Transverse colon (tissue), 3 donors: ENCODE results near the gene SPARCL1.

Experiments
- POLR2A ChIP-seq: fragments of 450-650 bp; IDR thresholded peaks from one replicate; pipeline ENCODE4 v1.6.1; 2016; ENCODE audit warnings: antibody characterized with exemption, mild to moderate bottlenecking, moderate library complexity
- TF ChIP-seq, protein P1 (sequence below), 5 experiments: fragments of 200-600 bp in 3 of 5; fragments of 450-650 bp in 2 of 5; sonication (generic) in 3 of 5; IDR thresholded peaks; 1 replicate in 2 of 5; 2 replicates in 3 of 5; pipeline ENCODE4 v1.5.1; 2016 to 2017; ENCODE audit warnings: antibody characterized with exemption in 5 of 5, inconsistent platforms in 3 of 5, mild to moderate bottlenecking in 2 of 5, moderate library complexity in 1 of 5

DNA sequence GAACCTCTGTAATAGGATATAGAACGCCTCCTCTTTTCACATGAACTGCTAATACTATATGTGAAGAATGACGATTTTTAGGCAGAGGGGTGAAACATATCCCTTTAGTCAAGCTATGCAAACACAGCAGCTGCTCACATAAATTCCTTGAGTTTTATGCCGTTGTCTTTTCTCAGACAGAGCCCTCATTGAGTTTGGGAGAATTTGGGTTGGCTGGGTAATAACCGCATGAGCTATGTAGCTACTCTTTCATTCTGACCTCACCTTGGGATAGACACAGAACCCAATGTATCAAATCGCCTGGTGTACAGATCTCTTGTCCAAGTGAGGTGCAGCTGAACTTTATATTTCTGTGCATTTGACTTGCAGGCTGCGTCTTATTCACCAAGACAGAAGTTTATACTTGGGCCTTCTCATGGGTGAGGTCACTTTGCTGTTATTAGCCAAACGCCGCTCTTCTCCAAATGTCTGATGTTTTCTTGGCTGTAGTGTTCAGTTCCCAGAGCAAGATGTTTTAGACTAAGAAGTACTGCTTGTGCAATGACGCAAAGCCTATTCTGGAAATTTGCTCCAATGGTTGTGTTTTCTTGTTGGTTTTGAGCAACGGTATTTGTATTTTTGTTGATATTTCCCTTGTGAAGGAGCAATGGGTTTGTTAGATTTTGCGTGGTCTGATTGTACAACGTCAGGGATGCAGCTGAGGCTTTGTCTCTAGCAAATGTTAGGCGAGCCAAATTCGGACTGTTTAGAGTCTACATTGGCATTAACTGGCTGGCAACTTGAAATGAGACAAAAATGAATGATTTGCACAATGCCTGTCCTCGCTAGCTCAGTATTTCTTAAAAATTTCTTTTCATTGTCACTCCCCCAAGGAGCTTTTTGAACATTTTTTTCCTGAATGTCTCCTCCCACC lies 11.2 kb upstream of the SPARCL1 start:
- TF ChIP-seq, protein P1, sequence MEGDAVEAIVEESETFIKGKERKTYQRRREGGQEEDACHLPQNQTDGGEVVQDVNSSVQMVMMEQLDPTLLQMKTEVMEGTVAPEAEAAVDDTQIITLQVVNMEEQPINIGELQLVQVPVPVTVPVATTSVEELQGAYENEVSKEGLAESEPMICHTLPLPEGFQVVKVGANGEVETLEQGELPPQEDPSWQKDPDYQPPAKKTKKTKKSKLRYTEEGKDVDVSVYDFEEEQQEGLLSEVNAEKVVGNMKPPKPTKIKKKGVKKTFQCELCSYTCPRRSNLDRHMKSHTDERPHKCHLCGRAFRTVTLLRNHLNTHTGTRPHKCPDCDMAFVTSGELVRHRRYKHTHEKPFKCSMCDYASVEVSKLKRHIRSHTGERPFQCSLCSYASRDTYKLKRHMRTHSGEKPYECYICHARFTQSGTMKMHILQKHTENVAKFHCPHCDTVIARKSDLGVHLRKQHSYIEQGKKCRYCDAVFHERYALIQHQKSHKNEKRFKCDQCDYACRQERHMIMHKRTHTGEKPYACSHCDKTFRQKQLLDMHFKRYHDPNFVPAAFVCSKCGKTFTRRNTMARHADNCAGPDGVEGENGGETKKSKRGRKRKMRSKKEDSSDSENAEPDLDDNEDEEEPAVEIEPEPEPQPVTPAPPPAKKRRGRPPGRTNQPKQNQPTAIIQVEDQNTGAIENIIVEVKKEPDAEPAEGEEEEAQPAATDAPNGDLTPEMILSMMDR (IDR thresholded peaks at IDR 0.05) = no peak
- TF ChIP-seq POLR2A = no peak
